Measurements from ENCODE around the gene NUMBL.
"Not testable (repeated sequence)": the region's sequence is repeated elsewhere in the genome, so short reads cannot be mapped to it uniquely, and the experiment has no call there.

DNA sequence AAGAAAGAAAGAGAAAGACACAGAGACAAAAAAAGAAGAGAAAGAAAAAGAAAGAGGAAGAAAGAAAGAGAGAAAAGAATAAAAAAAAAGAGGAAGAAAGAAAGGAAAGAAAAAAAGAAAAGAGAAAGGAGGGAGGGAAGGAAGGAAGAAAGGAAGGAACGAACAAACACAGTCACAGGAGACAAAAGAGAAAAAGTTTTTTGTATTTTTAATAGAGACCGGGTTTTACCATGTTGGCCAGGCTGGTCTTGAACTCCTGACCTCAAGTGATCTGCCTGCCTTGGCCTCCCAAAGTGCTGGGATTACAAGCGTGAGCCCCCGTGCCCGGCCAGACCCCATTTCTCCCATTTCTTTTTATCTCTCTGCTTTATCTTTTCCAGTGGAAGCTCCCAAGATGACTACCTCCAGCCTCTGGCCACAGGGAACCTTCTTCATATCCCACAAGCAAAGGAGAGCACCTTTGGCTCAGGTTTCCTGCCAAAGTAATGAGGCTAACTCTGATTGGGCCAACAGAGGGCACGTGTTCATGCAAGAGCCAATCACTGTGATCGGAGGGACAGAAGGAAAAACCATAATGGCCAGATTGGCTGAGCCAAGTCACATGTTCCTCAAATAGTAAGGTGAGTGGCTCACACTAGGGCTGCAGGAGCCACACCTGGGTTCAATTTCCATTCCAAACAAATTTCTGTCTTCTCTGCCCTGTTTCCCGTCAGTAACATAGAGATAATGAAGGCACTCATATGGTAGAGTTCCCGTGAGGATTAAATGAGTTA lies 40.4 kb downstream of the NUMBL start:
- TF ChIP-seq, protein P1, sequence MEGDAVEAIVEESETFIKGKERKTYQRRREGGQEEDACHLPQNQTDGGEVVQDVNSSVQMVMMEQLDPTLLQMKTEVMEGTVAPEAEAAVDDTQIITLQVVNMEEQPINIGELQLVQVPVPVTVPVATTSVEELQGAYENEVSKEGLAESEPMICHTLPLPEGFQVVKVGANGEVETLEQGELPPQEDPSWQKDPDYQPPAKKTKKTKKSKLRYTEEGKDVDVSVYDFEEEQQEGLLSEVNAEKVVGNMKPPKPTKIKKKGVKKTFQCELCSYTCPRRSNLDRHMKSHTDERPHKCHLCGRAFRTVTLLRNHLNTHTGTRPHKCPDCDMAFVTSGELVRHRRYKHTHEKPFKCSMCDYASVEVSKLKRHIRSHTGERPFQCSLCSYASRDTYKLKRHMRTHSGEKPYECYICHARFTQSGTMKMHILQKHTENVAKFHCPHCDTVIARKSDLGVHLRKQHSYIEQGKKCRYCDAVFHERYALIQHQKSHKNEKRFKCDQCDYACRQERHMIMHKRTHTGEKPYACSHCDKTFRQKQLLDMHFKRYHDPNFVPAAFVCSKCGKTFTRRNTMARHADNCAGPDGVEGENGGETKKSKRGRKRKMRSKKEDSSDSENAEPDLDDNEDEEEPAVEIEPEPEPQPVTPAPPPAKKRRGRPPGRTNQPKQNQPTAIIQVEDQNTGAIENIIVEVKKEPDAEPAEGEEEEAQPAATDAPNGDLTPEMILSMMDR (IDR thresholded peaks at IDR 0.05; ENCODE audit: low read depth, low read length, missing input control), result not testable (repeated sequence)
- not testable (repeated sequence) for TF ChIP-seq RAD21 (IDR thresholded peaks at IDR 0.05)

Data from liver (tissue), 3 donors.